ENCODE measurements around the gene GEMIN5.

GEMIN5 gene

DNA sequence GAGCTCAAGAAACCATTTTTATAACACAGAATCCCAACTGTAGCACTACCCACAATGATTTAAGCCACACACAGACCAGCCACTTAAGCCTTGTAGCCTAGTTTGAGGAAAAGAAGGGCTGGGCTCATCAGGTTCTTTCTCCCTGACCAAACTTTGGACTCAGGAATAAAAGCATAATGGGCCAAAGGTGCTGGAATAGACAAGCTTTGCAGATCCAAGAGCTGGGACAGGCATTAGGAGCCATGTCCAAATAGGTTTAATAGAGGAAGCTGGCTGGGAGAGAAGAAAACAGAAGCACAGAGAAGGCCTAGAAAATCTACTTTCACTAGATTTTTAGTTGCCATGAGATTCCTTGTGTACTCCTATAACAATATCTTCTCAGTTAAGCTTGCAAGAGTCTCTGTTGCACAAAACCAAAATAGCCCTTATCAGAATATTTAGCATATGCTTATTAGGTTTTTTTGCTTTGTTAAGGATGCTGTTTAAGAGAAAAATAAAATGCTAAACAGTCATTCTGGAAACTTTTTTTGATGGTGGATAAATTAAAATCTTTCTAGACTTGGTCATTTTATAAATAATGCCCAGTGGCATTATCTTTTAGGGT, 41.3 kb downstream of the GEMIN5 start:
- DNase-seq (ENCODE audit: low read depth, low spot score): no peak

DNA sequence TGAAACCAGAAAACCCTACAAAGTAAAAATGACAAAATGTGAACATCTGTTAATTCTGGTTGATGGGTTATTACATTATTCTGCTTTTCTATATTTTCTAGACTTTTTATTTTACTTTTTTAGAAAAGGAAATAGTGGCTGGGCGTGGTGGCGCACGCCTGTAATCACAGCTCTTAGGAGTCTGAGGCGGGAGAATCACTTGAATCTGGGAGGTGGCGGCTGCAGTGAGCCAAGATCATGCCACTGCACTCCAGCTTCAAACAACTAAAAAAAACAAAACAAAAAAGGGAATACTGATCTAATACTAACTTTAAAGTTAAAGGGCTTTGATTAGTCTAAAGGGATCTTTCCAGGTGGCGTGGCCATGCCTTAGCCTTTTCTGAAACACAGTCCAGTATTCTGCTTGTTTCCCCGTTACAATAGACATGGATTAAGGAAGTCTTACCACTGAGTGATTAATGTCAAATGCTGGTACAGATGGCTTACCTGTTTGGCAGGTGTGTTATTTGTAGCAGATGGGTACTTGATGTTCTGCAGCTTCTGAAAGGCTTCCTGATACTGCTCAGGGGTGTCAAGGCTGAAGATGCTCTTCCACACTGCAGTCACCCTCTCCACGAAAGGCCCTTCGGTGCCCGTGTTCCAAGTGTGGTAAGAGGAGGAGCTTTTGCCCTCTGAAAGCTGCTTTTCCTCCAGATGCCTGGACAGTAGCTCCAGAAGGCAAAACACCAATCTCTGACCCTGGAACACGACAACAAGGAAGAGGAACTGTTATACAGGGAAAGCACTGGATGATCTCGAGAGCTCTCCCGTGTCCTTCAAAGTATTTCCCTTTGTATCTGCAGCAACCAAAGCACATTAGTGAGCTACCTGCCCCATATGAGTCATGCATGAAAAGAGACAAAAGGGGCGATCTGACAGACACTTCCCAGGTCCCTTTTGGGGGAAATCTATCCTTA, 42.1 kb downstream of the GEMIN5 start:
- no peak for DNase-seq (ENCODE audit: low read depth, low spot score)
- no peak overlapping the region for H3K4me3 ChIP-seq (ENCODE audit: low read length)

More for the DNA sequence above, 41.3 kb downstream of the GEMIN5 start:
- no peak overlapping the region for H3K4me3 ChIP-seq (ENCODE audit: low read length)

- H3K4me3 ChIP-seq (ENCODE audit: low read length): no peak overlapping the region
- DNase-seq (ENCODE audit: low read depth, low spot score): no peak
These were observed 44.6 kb downstream of the GEMIN5 start for GRCh38 chr5:154893381-154893780.

DNA sequence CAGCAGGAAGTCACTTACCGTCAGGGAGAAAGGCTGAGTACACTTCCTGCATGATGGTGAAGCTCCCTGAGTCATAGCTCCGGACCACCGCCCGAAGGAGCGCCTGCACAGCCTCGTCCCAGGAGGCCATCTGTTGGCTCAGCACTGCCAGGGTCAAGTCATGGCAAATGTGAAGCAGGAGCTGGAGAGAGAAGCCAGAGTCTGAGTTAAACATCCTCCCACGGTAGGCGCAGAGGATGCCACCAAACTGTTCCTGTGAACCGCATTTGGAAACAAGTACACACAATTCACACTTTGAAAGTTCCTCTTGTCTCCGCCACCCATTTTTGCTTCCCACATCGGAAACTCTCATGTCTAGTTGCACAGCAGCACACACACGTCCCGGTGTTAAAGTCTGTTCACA, 45.6 kb downstream of the GEMIN5 start:
- no peak overlapping the region for H3K4me3 ChIP-seq (ENCODE audit: low read length)
- no peak for DNase-seq (ENCODE audit: low read depth, low spot score)

DNA sequence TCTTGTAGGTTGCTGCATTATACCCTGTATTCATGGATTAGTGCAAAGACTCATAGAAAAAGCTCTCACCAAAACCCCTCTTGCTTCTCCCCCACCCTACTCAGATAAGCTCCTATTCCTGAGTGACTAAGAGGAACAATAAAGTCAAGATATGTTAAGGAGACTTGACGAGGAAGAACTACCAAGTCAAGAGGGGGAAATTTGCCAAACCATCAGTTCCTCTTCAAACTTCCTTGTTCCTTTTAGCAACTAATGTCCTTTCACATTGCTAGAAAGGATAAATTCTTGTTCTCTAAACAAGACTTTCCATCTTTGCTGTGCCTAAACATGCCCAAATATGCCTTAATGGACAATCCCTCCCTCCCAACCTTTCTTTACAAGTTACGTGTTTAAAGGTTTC, 52.6 kb downstream of the GEMIN5 start:
- no peak overlapping the region for H3K4me3 ChIP-seq (ENCODE audit: low read length)
- no peak for DNase-seq (ENCODE audit: low read depth, low spot score)

DNA sequence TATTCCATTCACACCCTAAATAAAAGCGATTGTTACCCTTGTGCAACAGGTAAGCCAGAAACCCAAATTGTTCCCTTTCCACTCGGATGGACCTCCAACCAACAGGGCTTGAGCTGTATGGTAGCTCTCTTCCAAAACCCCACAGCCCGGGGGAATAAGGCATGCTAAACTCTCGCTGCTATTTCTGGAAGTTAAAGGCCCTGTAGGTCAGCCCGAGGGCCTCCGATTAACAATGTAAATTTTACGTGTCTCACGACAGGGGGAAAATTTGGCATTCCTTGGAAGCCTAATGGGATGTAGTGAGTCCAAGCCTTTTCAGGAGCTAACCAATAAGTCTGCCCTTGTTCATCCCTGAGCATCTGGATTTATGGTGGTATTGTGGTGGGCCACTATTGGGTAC, 53.6 kb downstream of the GEMIN5 start:
- no peak for DNase-seq (ENCODE audit: low read depth, low spot score)
- H3K4me3 ChIP-seq (ENCODE audit: low read length): no peak overlapping the region

GRCh38 chr5:154881986-154882385, 56.0 kb downstream of the GEMIN5 start:
- H3K4me3 ChIP-seq (ENCODE audit: low read length): no peak overlapping the region
- no peak for DNase-seq (ENCODE audit: low read depth, low spot score)

DNA sequence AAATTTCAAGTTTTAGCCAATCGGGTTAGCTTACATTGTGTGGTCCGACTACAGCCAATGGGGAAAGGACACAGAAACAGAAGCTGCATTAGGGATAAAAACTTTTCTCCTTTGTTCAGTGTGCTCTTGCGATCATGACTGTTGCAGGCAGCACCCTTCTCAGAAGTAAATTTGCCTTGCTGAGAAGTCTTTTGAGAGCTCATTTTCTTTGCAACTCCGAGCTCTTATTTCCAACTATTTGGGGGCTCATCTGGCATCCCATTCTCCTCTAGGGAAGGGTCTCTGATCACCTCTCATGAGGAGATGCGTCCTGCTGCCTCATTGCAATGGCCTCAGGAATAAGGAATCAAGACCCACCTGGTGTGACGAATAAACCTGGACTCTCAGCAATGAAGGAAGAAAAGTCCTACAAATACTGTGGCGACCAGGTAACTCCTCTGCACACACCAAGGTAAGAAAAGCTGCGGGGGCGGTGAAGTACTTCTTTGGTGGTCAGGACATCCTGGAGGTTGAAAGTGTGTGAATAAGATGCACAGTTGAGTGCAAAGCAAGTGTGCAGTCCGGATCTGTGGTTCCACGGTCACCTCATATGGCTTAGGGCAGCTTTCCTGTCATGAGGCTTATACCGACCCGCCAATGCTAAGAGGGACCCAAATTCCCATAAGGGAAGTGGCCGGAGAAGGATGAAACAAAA, 59.2 kb downstream of the GEMIN5 start:
- DNase-seq (ENCODE audit: low read depth, low spot score): no peak
- no peak overlapping the region for H3K4me3 ChIP-seq (ENCODE audit: low read length)

GRCh38 chr5:154873791-154874331, 64.2 kb downstream of the GEMIN5 start:
- DNase-seq (ENCODE audit: low read depth, low spot score): no peak
- no peak overlapping the region for H3K4me3 ChIP-seq (ENCODE audit: low read length)

DNA sequence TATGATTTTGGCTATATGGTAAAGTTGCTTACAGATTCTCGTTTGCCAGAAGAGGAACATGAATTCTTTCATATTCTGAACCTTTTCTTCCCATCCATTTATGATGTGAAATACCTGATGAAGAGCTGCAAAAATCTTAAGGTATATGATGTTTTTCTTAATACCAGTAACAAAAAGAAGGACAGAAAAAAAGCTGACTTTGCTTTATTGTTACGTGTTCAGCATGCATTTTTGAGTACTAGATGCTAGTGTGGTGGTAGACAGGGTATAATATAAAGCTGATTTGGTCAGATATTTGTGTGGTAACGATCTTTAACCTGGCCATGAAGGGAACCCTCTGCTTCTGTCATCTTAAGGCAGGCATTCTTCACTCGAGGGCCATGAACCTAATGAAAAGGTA, 66.3 kb downstream of the GEMIN5 start:
- DNase-seq (ENCODE audit: low read depth, low spot score): no peak
- H3K4me3 ChIP-seq (ENCODE audit: low read length): no peak overlapping the region

DNA sequence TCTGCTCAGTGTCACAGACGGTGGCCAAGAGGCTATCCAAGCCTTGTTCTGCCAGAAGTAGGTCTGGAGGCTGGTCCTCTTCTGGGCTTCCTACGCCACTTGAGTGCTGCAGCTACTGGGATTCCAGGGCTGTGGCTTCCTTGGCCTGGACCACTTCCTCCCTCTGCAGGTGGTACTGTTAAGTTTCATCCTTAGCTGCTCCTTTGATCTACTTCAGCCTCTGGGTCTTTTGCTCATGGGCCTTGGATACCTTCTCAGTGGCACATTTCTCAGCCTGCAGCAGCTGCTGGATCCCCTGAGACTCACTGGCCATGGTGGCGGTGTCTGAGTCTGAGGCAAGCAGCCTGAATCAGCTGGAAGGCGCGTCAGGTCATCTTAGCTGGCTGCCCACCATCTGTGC, 69.3 kb downstream of the GEMIN5 start:
- H3K4me3 ChIP-seq (ENCODE audit: low read length): no peak overlapping the region
- DNase-seq (ENCODE audit: low read depth, low spot score): peak; percentile 69

DNA sequence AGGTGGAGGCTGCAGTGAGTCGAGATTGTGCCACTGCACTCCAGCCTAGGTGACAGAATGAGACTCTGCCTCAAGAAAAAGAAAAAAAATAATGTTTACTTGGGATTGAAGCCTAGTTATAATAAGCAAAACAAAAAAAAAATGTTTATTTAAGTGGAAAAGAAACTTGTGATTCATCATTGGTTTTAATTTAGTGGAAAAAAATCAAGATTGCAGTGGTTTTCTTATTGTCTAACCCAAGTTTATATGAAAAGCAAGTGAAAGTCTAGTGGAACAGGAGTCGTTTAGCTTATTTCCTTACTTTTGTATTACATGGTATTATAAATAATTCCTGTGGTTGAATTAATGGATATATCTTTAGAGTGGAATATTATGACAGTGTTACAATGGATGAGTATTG, 71.2 kb downstream of the GEMIN5 start:
- H3K4me3 ChIP-seq (ENCODE audit: low read length): no peak overlapping the region
- DNase-seq (ENCODE audit: low read depth, low spot score): no peak

- no peak for DNase-seq (ENCODE audit: low read depth, low spot score)
- no peak overlapping the region for H3K4me3 ChIP-seq (ENCODE audit: low read length)
These were observed 72.4 kb downstream of the GEMIN5 start for GRCh38 chr5:154865466-154866184.

- no peak overlapping the region for H3K4me3 ChIP-seq (ENCODE audit: low read length)
- no peak for DNase-seq (ENCODE audit: low read depth, low spot score)
These were observed 74.5 kb downstream of the GEMIN5 start for GRCh38 chr5:154863291-154864080.

DNA sequence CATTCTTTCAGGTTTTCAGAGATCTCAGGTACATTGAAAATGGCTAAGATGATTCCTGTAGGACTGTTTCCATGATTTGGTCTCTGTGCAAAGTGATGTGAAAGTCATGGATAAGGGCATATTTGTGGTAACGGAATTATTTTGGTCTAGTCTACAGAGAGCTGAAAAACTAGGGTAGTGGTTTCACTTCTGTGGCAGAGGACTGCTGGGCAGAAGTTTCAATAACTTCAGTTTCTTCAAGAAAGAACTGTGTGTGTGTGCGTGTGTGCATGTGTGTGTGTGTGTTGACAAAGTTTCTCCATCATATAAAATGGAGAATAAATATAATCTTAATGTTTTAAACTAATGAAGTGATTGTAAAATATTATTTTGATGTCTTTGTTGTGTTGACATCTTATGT, 75.2 kb downstream of the GEMIN5 start:
- no peak overlapping the region for H3K4me3 ChIP-seq (ENCODE audit: low read length)
- DNase-seq (ENCODE audit: low read depth, low spot score): no peak

DNA sequence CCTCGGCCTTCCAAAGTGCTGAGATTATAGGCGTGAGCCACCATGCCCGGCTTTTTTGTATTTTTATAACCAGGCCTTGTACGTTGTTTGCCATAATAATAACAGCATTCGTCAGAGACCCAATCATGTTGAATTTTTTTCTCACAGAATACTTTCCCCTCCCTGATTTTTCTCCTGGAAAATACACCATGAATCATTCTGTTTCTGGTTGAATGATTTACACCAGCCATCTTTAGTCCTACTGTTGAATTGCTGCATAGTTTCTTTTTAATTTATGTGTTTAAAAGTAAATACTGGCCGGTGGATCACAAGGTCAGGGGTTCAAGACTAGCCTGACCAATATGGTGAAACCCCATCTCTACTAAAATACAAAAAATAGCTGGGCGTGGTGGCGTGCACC, 76.1 kb downstream of the GEMIN5 start:
- DNase-seq (ENCODE audit: low read depth, low spot score): no peak
- no peak overlapping the region for H3K4me3 ChIP-seq (ENCODE audit: low read length)

DNA sequence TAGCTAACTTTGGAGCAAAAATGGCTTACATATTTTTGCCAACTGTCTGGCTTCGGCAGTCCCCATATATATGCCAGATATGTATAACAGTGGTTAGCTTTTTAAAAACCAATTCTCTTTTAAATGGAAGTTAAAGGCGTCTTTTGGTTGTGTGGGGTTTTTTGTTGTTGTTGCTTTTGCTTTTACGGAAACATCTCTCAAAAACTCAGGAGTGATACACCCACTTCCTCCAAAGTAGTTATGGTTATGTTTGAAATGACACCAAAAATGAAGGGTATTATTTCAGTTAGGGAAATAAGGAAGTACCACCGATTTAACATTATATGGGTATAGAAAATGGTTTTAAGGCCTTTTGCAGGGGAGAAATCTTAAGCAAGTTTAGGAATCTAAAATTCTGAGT, 77.2 kb downstream of the GEMIN5 start:
- DNase-seq (ENCODE audit: low read depth, low spot score): peak; percentile 9
- peak overlapping the region; percentile 96 for H3K4me3 ChIP-seq (ENCODE audit: low read length)

GRCh38 chr5:154860123-154860522, 77.9 kb downstream of the GEMIN5 start:
- DNase-seq (ENCODE audit: low read depth, low spot score): no peak
- peak overlapping the region; percentile 96 for H3K4me3 ChIP-seq (ENCODE audit: low read length)

Measured in Jurkat, Clone E6-1 (cell line).